Stimulated activated CD4-positive, alpha-beta T cell treated with anti-CD3 and anti-CD28 coated beads, Interleukin-12 subunit alpha, Interleukin-12 subunit beta, amount 100 ng/mL, for 48 hours (primary cell): ENCODE measurements around the gene DYRK1A.

Source experiments
- DNase-seq, 3 donors: peaks; one replicate each; pipeline ENCODE4 v3.0.0-alpha.2; 2020; ENCODE audit warnings: low read depth in 2 of 3, low spot score in 1 of 3

The DYRK1A gene

GRCh38 chr21:37384416-37384815, 17.8 kb downstream of the DYRK1A start:
- DNase-seq, result no peak

GRCh38 chr21:37385179-37385765, 18.7 kb downstream of the DYRK1A start:
- DNase-seq, result no peak

GRCh38 chr21:37386151-37386550, 19.6 kb downstream of the DYRK1A start:
- DNase-seq, result no peak

- DNase-seq, result no peak
Measured at GRCh38 chr21:37389456-37389855, 22.9 kb downstream of the DYRK1A start.

GRCh38 chr21:37391666-37392065, 25.1 kb downstream of the DYRK1A start:
- no peak for DNase-seq

GRCh38 chr21:37392441-37392840, 25.9 kb downstream of the DYRK1A start:
- no peak for DNase-seq

- no peak for DNase-seq
Measured at GRCh38 chr21:37393030-37393429, 26.5 kb downstream of the DYRK1A start.

- no peak for DNase-seq
Measured at GRCh38 chr21:37393786-37394185, 27.2 kb downstream of the DYRK1A start.

GRCh38 chr21:37395961-37396360, 29.4 kb downstream of the DYRK1A start:
- DNase-seq, result no peak

GRCh38 chr21:37396855-37397254, 30.3 kb downstream of the DYRK1A start:
- DNase-seq, result no peak

- no peak for DNase-seq
Measured at GRCh38 chr21:37398697-37399096, 32.1 kb downstream of the DYRK1A start.

- DNase-seq, result no peak
Measured at GRCh38 chr21:37402251-37402867, 35.8 kb downstream of the DYRK1A start.

GRCh38 chr21:37405629-37406028, 39.1 kb downstream of the DYRK1A start:
- DNase-seq, result no peak

GRCh38 chr21:37407719-37408420, 41.3 kb downstream of the DYRK1A start:
- no peak for DNase-seq

GRCh38 chr21:37408464-37409193, 42.1 kb downstream of the DYRK1A start:
- no peak for DNase-seq

- DNase-seq, result no peak
Measured at GRCh38 chr21:37410639-37411038, 44.1 kb downstream of the DYRK1A start.

- DNase-seq, result no peak
Measured at GRCh38 chr21:37412603-37413360, 46.2 kb downstream of the DYRK1A start.

- DNase-seq, result no peak
Measured at GRCh38 chr21:37413553-37414291, 47.1 kb downstream of the DYRK1A start.

- DNase-seq, result no peak
Measured at GRCh38 chr21:37414292-37415253, 48.0 kb downstream of the DYRK1A start.
